Measurements from ENCODE around the gene NPDC1.

GRCh38 chr9:137029058-137029936 is 16.7 kb downstream of the NPDC1 start:
- peak; percentile 80 for TF ChIP-seq CTCF (IDR thresholded peaks at IDR 0.05; ENCODE audit: low read depth, low read length, missing input control)
- peak; percentile 9 for TF ChIP-seq SP1 (IDR thresholded peaks at IDR 0.05)
- no peak for TF ChIP-seq REST (IDR thresholded peaks at IDR 0.05)
